ENCODE data around the gene BEND6. TPM values are rescaled to one million over a fixed set of nuclear protein-coding genes. Genes with fewer than 3 reads are reported as not detected.

Gene BEND6
- total and polyA plus RNA-seq, 2 of the 13 experiments (the other 11 are each of a cell fraction or from before 2014, with no cell fraction given), result 0.20 to 0.21 TPM

DNA sequence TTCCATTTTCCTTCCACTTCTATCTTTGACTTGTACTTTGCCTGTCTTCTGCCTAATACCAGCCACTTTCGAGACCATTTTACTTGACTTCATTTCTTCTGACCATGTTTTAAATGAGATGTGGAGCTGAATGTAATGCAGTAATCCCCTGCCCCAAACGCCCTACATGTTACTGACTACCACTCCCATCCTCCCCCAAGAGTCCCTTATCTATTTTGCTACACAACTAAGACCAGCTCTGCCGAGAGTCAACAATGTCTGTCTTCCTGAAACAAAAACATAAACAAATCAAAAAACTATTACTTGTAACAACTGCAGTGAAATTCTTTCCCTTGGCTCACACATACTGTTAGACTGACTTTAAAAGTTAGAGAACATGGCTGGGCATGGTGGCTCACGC lies 64.5 kb downstream of the BEND6 start:
- Histone ChIP-seq H3K27me3 (ENCODE audit: control insufficient read depth in 1 of 2, insufficient read depth in 2 of 2, low read length in 2 of 2) (peaks cover 0 to 4% of the 10 kb centered on the region in 2 experiments; a peak in 1 of 5 replicates), H3K4me1 (ENCODE audit: insufficient read depth, low read length) (no peaks in the 10 kb centered on the region), H3K36me3 (replicated peaks in 1 of 2; ENCODE audit: control insufficient read depth in 1 of 2, insufficient read depth in 2 of 2, low read length in 2 of 2) (no peaks in the 10 kb centered on the region), H2AFZ (ENCODE audit: low read length) (no peak overlapping the region), H3K4me2 (ENCODE audit: low read depth, low read length) (no peak overlapping the region), H3K9ac (ENCODE audit: insufficient read depth, low read depth, low read length) (no peak overlapping the region), H3K27ac (ENCODE audit: extremely low read length, insufficient read depth, low read length) (no peak overlapping the region), H3K4me3 (replicated peaks in 1 of 3; ENCODE audit: insufficient read depth in 1 of 3, low read depth in 2 of 3, low read length in 3 of 3) (no peak overlapping the region), H3K9me3 (ENCODE audit: low read length) (peaks cover 5% of the 10 kb centered on the region), H4K20me1 (ENCODE audit: insufficient read depth, low read length) (no peaks in the 10 kb centered on the region), H3K79me2 (ENCODE audit: insufficient read depth, low read length) (no peaks in the 10 kb centered on the region)
- in situ Hi-C loops (cut with HindIII; ENCODE audit: extremely low pct_ligation_motif_present, low pct_unique_long_range_greater_than_20kb), result loop anchor here (10.0 kb wide), 1 partner anchor 115 kb away; no protein-coding TSS in a partner anchor
- BruUV-seq (replicated peaks), result no TSS peak
- ChIA-PET CTCF (ENCODE audit: low intra/inter-chr PET ratio, low total read pairs) (interaction anchor here (2.8 kb wide), 1 partner anchor 116 kb away, joined by 24 read pairs; no protein-coding TSS in a partner anchor), POLR2A (no interaction called here)
- TF ChIP-seq CAMTA2 (CRISPR knock-in tag; IDR thresholded peaks at IDR 0.05; ENCODE audit: borderline replicate concordance) (no peak), ZBTB46 (CRISPR knock-in tag; IDR thresholded peaks at IDR 0.05; ENCODE audit: borderline replicate concordance) (no peak), BORCS8-MEF2B (CRISPR knock-in tag; IDR thresholded peaks at IDR 0.05) (no peak), ZNF761 (CRISPR knock-in tag; conservative IDR thresholded peaks at IDR 0.05) (no peak), CBFB (CRISPR knock-in tag; IDR thresholded peaks at IDR 0.05) (no peak)
- intact Hi-C loops (cut with micrococcal nuclease; ENCODE audit: unreplicated experiment), result no loop called here
- no peak for DNase-seq (ENCODE audit: low spot score)
- ATAC-seq, result no peak
- no peak for FAIRE-seq
- WGBS (ENCODE audit: low lambda C conversion rate), result 8% methylated on average over 4 of the region's 4 CpGs

DNA sequence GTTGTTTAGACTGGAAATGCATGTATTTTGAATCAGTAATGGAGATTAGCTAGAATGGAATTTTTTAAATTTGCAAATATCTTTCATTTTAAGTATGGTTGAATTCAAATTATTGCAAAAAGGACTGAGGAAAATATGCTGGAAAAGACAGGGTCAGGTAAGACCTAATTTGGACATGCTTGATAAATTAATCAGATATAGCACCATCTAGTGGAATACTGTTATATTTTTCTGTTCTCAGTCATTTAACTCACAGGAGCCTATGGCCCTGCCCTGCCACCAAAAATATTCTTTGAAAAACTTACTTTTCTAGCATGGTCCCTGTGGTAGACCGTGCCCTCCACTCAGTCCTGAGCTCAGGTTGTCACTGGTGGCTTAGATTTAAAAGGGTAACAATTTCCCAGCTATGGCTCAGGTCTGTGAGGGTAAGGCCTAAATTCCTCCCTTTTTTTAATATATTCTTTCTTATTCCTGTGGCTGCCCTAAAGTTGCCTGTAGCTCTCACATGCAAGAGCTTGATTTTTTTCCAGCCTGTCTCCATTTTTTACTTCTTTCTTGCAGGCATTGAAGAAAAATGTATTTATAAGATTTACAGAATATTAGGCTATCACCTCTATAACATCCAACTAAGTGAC lies 66.3 kb downstream of the BEND6 start:
- in situ Hi-C loops (cut with HindIII; ENCODE audit: extremely low pct_ligation_motif_present, low pct_unique_long_range_greater_than_20kb) (no loop called here), intact Hi-C loops (cut with micrococcal nuclease; ENCODE audit: unreplicated experiment) (loop anchor here (1.0 to 10.0 kb wide), 4 partner anchors 66 to 294 kb away; partner anchors contain the start of genes BEND6 and PRIM2)
- Histone ChIP-seq H3K27ac (ENCODE audit: extremely low read length, insufficient read depth, low read length) (no peak overlapping the region), H3K4me2 (ENCODE audit: low read depth, low read length) (no peak overlapping the region), H3K4me3 (replicated peaks in 1 of 3; ENCODE audit: insufficient read depth in 1 of 3, low read depth in 2 of 3, low read length in 3 of 3) (no peak overlapping the region), H3K36me3 (replicated peaks in 1 of 2; ENCODE audit: control insufficient read depth in 1 of 2, insufficient read depth in 2 of 2, low read length in 2 of 2) (no peaks in the 10 kb centered on the region), H3K9me3 (ENCODE audit: low read length) (peaks cover 8% of the 10 kb centered on the region), H3K4me1 (ENCODE audit: insufficient read depth, low read length) (no peaks in the 10 kb centered on the region), H2AFZ (ENCODE audit: low read length) (no peak overlapping the region), H4K20me1 (ENCODE audit: insufficient read depth, low read length) (no peaks in the 10 kb centered on the region), H3K9ac (ENCODE audit: insufficient read depth, low read depth, low read length) (no peak overlapping the region), H3K27me3 (ENCODE audit: control insufficient read depth in 1 of 2, insufficient read depth in 2 of 2, low read length in 2 of 2) (peaks cover 0 to 4% of the 10 kb centered on the region in 2 experiments; a peak in 1 of 5 replicates), H3K79me2 (ENCODE audit: insufficient read depth, low read length) (no peaks in the 10 kb centered on the region)
- WGBS (ENCODE audit: low lambda C conversion rate), result 0% methylated on average over 1 of the region's 1 CpG
- DNase-seq (ENCODE audit: low spot score) (peak; percentile 46), FAIRE-seq (peak; percentile 30), ATAC-seq (peak; percentile 91)
- ChIA-PET CTCF (ENCODE audit: low intra/inter-chr PET ratio, low total read pairs) (interaction anchor here (0.8 to 2.8 kb wide), 2 partner anchors 66 to 117 kb away, joined by 6 to 24 read pairs; partner anchors contain the start of gene BEND6), POLR2A (no interaction called here)
- no TSS peak for BruUV-seq (replicated peaks)
- TF ChIP-seq TFE3 (CRISPR knock-in tag; IDR thresholded peaks at IDR 0.05) (no peak), ZNF564 (CRISPR knock-in tag; IDR thresholded peaks at IDR 0.05) (no peak), SMC3 (IDR thresholded peaks at IDR 0.05; ENCODE audit: low read length) (peak; percentile 42), ZNF530 (CRISPR knock-in tag; IDR thresholded peaks at IDR 0.05; ENCODE audit: low read depth) (no peak)
- TF ChIP-seq, protein P1, sequence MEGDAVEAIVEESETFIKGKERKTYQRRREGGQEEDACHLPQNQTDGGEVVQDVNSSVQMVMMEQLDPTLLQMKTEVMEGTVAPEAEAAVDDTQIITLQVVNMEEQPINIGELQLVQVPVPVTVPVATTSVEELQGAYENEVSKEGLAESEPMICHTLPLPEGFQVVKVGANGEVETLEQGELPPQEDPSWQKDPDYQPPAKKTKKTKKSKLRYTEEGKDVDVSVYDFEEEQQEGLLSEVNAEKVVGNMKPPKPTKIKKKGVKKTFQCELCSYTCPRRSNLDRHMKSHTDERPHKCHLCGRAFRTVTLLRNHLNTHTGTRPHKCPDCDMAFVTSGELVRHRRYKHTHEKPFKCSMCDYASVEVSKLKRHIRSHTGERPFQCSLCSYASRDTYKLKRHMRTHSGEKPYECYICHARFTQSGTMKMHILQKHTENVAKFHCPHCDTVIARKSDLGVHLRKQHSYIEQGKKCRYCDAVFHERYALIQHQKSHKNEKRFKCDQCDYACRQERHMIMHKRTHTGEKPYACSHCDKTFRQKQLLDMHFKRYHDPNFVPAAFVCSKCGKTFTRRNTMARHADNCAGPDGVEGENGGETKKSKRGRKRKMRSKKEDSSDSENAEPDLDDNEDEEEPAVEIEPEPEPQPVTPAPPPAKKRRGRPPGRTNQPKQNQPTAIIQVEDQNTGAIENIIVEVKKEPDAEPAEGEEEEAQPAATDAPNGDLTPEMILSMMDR (CRISPR knock-in tag; IDR thresholded peaks at IDR 0.05), result peak; percentile 65
